ENCODE results near the gene SH3BP4.
"Not testable (repeated sequence)": the region's sequence is repeated elsewhere in the genome, so short reads cannot be mapped to it uniquely, and the experiment has no call there.

The SH3BP4 gene

DNA sequence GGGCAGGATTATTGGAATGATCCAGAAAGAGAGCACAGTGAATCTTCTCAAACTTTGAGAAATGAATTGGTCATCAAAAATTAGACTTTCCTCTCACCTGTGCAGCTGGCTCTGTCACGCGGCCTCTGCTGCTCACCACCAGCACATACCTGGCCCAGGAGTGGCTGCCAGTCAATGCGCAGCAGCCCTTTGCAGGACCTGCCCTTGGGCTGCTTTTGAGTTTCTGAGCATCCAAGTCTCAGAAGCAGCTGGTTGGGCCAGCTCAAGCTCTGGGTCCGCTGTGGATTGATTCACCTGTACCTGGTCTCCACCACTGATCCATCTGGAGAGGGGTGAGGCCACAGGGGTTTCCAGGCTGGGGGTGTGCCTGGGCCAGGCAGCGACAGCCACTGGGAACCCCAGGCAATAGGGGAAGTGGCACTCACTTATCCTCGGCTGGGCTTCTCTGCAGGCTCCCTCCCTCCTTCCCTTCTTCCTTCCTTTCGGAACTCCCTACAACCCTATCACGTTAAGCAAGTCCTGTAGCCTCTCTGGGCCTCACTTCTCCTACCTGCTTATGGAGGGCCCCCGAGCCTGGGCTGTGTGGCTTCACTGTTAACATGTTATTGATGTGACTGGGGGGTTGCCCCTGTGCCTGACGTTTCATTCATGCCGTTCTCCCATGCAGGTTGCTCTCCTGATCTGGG, 48.1 kb downstream of the SH3BP4 start:
- no peak for DNase-seq

DNA sequence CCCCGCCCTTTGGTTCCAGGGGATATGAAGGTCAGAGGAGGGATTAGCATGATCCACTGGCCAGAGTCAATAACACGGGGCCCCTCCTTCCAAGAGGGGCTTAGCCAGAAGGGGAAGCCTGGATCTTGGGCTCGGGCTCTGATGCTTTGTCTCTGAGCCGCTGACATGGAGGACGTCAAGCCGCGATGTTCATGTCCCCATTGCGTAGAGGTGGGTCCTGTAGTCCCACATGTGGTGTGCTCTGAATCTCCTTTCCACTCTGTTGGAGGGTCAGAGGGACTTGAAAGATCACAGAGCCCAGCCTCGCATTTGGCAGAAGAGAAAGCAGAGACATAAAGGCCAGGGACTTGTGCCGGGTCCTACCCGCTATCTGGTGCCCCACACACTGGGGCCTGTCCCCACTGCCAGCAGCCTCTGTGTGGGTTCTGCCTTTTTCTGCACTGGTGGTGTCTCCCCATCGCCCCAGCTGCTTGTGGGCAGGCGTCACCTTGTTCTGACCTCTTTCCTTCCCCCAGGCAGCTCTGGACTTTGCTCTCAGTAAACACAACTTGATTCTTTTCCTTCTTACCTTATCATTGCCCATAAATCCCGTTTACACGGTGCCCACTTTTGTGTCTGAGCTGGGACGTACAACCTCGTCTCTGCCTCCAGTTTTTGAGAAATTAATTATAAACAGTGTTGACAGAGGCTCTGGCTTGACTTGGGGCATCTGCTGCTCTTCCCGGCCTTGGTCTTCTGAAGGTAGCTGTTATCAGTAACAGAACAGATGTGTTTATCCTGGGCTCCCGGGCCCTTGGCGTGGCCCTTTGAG, 48.8 kb downstream of the SH3BP4 start:
- no peak for DNase-seq

DNA sequence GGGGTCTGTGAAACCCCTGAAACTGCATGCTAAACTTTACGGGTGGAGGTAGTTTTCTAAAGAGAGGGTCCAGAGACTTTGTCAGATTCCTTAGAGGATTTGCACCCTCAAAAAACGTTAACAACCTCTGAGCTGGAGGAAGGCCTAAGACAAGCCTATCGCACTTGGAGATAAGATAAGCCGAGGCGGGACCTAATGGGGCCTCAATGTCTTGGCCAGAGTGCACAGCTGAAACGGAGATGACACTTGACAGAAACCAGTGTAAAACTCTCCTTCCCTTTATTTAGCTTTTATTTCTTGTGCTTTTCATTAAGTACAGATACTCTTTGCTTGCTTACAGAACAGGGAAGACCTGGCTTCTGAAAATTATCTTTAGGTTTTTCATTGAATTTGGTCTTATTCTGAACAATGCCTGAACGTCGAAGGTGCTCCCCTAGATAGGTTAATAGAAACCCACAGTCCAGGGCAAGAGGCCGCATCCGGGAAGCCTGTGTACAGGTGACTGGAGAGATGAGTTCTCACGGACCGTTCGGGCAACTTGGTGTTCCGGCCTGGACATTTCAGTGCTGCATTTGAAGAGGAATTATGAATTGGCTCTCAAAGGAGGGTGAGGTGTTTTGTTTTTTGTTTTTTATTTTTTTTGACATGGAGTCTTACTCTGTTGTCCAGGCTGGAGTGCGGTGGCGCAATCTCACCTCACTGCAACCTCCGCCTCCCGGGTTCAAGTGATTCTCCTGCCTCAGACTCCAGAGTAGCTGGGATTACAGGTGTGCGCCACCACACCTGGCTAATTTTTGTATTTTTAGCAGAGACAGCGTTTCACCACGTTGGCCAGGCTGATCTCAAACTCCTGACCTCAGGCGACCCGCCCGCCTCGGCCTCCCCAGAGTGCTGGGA, 49.7 kb downstream of the SH3BP4 start:
- no peak for DNase-seq

DNA sequence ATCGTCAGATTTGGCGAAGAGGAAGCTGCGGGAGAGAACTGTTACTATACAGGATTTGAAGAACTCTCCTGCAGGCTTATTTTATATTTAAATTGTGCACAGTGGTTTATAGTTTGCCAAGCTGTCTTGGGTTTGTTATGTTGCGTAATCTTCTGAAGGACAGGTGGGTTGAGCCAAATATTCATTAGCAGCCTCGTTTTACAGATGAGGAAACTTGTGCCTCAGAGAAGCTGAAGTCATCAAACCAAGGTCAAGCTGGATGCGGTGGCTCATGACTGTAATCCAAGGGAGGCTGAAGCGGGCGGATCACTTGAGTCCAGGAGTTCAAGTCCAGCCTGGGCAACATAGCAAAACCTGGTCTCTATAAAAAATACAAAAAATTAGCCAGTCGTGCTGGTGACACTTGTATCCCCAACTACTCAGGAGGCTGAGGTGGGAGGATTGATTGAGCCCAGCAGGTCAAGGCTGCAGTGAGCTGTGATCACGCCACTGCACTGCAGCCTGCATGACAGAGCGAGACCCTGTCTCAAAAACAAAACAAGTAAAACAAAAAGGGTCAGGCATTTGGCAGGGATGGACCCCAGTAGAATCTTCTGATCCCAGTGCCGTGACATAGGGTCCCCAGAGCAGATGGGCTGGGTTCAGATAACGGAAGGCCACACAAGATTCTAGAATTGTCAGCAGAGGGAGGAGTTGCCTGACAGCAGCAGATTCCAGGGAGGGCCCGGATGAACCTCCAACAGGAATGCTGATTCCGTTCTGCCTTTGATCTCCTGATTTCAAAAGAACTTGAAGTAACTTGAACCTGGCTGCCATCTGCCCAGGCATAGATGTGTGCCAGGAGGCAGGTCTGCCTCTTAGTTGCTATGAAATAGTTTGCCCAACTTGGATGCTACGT, 50.6 kb downstream of the SH3BP4 start:
- DNase-seq, result no peak

DNA sequence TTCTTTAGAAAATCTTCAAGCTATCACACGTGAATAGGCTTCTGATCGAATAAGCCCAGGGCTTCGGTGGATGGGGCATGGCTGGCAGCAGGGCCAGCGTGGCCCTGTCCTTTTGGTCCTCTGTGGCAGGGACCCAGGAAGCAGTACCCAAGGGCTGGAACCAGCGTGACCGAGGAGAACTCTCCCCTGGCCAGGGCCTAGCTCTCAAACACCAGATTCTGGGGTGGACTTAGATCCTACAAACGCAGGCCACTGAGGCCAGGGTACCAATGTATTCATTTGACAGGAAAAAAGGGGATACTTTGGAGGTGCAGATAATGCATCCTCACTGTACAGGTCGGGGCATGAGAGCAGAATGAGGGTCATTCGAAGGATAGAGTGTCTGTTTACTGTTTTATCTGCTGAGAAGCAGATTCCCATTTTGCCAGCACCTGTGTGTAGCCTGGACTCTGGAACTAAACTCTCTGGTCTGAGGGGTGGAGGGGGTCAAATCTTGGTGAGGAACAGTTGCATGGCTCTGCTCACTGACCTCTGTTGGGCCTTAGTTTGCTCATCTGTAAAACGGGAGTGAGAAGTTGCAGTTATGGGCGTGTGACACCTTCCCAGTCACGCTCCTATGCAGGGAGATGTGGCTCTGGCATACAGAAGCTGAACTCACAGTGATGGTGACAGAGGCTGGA, 51.4 kb downstream of the SH3BP4 start:
- DNase-seq, result no peak

DNA sequence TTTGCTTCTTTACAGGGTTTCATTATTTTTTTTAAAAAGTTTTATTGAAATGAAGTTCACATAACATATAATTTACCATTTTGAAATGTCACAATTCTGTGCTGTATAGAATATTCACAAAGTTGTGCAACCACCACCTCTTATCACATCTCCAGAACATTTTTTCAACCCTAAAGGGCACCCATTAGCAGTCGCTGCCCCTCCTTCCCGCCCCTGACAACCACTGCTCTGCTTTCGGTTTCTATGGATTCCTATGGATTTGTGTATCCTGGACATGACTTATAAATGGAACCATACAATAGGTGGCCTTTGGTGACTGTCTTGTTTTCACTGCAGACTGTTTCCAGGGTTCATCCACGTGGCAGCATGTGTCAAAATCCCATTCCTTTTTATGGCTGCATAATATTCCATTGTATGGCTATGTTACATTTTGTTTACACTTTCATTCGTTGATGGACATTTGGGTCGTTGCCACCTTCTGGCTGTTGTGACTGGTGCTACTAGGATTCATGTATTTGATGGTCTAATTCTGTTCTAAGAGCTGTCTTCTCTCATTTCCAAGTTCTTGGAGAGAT, 52.6 kb downstream of the SH3BP4 start:
- DNase-seq, result no peak

DNA sequence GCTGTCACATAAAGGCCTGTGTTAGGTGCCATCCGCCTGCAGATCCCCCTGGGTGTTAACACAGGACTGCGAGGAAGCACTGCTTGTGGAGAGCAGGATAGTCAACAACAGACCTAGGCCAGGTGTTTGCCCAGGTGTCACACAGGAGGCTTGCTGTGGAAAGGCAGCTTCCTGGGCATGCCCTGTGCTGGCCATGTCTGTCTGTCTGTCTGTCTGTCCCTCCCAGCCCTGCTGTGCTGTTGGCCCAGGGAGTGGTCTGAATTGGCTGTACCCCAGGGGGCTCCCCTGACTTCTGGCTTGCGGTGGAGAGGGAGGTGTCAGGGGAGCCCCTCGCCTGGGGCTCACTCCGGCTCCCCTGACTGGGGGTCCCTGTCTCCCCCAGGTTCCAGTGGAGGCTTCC, 53.2 kb downstream of the SH3BP4 start:
- DNase-seq, result no peak

DNA sequence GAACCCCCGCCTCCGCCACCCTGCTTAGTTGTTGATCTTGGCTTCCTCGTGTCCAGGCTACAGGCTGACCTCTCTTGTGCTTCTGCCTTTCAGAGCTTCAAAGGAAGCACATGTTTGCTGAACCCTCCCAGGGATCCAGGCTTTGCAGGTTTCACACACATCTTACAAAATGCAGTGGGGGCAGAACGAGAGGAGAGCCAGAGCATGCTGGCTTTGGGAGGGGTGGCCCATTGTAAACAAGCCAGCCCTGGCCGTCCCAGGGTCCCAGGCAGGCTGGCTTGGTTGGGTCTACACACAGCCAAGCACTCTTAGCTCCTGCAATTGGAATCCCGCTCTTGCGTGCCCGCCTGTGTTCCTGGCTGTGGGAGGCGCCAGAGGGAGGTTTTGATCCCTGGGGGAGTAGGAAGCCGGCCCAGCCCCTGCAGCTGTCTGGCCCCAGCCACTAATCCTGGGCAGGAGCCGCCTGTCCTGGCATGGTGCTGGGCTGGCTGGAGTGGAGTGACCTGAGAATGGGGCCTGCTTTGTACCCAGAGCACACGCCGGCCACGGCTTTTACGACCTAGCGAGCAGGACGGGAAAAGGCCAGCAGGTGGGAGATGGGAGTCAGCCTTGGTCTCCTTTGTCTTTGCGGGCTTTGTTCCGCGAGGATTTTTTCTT, 53.9 kb downstream of the SH3BP4 start:
- no peak for DNase-seq

DNA sequence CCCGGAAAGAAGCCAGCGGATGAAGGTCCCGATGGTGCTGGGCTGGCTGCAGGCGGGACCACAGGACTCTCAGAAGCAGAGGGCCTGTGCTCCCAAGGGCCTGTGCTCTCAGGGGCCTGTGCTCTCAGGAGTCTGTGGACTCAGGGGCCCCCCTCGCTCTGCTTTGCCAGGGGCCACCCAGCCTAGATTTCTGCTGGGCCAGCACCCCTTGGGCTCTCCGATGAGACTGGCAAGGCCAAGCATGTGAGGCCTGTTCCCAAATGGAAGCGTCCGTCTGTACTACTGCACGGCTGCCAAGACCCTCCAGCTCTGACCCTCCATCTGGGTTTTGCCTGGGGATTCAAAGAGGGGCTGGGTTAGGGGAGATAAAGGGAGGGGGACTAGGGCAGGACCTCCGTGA, 54.6 kb downstream of the SH3BP4 start:
- DNase-seq, result no peak

DNA sequence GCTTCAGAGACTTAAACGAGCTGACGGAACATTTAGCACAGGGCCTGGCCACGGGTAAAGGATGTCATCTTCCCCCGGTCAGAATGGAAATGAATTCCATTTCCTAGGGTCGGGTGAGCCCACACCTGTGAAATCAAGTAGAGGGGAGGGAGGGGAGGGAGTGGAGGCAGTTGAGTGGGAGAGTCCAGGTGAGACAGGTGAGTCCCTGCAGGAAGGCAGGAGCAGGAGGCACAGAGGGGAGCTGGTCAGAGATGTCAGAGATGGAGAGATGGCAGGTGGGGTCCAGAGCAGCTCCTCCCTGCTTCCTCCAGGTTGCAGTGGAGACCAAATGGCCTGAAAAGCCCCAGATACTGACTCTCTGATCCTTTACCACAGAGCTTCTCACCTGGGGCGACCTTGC, 55.2 kb downstream of the SH3BP4 start:
- DNase-seq, result no peak

DNA sequence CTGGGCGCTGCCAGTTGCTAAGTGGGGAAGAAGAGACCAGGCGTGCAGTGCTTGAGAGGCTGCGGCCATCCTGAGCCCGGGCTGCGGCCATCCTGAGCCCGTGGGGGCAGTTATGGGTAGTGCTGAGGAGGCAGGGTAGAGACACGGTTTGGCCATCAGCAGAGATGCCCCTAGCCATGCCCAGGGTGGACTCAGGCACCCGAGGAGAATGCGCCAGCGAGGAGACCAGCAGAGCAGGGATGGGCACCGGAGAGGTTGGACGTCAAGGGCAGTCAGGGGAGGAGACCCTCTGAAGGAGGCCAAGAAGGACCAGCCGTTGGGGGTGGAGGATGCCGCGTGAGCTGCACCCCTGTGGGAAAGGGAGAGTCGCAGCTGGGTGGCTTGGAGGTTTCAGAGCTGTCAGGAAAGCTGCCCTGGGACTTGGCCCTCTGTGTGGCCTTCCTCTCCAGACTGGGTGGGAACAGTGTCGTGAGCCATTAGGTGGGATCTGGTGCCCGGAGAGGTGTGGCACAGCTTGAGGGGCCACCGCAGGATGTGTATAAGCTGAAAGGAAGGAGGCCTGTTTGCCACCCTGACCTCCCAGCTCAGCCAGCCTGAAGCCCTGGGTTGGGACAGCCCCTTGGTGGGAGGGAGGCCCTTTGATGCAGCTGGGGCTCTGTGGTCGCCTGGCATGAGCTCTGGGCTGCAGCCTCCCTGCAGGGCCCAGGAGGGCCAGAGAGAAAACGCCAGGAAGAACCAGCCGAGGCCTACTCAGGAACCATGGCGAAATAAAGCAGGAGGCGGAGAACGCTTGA, 56.0 kb downstream of the SH3BP4 start:
- DNase-seq, result no peak

DNA sequence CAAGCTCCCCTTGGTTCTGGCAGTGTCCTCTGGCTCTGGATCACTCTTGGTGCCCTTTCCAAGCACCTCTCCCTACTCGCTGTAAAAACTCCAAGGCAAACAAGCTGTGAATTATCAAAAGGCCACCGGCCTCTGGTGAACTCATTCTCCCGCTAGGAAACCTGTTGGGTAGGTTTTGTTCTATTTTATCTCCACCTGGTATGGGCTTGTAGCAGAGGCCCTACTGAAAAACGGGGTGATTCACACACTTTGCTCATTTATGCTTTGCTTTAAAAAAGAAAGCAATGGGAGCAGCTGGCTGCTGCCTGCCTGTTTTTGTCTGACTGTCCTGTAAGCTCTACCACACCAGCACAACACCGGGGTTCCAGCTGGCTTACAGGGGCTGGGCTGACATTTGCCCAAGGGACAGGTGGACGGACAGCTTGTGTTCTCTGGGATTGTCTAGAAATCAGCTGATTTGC, 56.8 kb downstream of the SH3BP4 start:
- no peak for DNase-seq

DNA sequence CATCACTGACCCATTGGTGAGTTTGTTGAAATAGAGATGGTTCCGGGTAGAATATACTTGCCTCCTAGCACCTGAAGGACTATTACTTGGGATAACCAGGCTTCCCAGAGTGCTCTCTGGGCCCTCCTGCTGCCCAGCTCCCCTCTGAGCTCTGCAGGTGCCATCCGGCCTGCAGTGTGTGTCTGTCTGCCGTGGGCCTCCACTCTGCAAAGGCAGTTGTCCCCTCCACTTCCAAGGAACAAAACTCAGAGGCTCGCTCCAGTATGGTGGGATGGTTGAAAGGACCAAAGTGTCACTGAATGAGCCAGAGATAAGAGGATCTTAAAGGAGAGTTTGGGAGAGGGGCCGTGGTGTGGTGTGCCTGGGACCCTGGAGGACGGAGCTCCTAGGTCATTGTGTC, 57.3 kb downstream of the SH3BP4 start:
- DNase-seq, result no peak

DNA sequence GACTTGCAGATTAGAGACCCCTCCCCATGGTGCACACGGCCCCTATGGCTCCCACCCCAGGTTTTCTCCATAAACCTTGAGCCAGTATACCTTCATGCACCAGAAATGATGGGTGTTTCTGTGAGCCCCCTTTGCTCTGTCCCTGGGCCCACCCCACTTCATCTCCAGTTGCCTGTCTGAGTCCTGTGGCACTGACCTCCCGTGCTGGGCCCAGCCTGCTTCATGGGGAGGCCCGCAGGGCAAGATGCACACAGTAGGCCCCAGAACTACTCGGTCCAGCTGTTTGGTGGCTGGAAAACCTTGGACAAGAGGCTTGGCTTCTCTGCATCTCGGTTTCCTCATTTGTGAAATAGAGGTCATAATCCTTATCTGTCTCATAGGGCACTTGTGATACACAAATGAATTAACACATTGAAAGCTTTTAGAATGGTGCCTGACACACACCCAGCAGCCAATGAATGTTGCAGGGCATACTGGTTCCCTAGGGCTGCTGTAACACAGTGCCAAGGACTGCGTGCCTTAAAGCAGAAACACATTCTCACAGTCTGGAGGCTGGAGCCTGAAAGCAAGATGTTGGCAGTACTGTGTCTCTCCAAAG, 58.4 kb downstream of the SH3BP4 start:
- DNase-seq, result no peak

DNA sequence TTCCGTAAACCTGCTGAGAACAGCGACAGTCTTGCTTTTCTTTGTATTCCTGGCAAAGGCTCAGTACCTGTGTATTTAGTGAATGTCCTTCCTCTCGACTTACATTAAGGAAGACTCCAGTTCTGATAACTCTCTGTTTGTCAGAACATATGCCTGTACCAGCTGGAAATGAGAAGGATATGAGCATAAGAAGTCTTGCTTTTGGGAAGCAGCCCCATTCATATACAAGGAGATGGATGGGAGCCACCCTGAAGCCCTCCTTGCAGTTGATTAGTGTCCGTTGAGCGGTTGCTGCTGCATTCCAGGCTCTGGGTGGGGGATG, 59.8 kb downstream of the SH3BP4 start:
- DNase-seq, result no peak

DNA sequence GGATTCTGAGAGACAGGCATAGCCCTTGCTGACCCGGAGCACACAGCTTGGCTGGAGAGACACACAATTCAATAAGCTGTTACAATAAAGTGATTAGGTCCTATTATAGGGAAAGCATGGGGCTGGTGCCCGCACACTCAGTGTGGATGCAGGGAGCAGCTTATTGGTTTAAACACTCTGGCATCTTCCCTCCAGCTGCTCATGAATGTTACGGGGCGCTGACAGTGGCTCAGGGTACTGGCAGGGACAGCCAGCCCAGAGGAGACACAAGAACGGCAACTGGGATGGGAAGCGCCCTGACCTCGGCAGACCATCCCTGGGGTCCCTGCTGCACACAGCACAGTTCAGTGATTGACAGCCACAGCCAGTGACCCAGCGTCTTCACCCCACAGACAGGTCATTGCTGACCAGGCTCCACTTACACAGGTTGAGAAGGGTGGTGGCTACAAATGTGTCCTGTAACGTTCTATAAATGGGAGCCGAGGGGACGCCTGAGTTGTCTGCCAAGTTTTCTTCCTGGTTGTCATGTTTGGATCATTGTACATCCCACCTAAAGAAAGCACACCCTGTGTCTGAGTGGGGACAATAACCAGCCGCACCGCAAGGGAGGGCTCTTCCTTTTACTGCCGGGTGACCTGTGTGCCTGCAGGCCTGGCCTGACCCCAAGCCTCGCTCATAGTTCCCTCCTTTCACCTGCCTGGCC, 60.3 kb downstream of the SH3BP4 start:
- no peak for DNase-seq

DNA sequence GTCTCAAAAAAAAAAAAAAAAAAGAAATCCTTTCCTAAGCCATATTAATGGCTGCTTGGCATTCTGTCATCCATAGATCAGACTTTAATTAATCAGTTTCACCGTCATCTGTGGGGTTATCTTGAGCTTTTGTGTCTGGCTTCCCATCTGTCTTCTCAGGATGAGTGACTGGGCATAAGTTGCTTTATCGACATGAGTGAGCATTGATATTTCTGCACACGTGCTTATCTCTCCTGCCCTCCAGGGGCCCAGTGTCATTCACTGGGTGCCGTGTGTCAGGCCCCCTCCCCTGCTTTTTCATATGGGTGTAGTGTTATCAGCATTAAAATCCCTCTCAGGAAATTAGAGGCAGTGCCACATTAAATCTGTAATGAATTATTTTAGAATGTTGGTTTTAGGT, 65.6 kb downstream of the SH3BP4 start:
- DNase-seq, result no peak

DNA sequence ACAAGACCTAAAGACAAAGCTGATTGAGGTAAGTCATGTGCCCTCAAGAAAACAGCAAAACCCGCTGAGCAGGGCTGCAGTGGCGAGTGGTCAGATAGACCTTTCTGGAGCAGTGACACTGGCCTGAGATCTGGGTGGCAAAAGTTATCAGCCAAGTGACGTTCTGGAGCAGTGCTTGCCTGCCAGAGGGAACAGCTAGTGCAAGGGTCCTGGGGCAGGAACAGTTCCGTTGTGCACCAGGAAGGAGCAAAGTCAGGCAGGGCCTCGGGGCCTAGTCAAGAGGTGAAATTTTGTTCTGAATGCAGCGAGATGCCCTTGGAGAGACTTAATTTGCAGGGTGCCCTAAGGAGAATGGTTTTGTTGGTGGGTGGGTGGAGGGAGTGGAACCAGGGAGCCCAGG, 67.0 kb downstream of the SH3BP4 start:
- no peak for DNase-seq

DNA sequence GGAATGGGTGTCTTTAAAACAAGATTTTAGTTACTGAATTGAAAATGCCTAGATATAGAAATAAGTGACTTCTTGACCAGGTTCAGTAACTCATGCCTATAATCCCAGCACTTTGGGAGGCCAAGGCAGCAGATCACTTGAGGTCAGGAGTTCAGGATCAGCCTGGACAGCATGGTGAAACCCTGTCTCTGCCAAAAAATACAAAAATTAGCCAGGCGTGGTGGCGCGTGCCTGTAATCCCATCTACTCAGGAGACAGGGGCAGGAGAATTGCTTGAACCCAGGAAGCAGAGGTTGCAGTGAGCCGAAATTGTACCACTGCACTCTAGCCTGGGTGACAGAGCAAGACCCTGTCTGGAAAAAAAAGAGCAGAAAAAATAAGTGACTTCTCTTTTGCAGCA, 68.3 kb downstream of the SH3BP4 start:
- not testable (repeated sequence) for DNase-seq
